ENCODE measurements around the gene FALEC.

Gene FALEC

GRCh38 chr1:150548324-150548631, 32.7 kb downstream of the FALEC start:
- no peak for DNase-seq

GRCh38 chr1:150548632-150549495, 33.3 kb downstream of the FALEC start, which contains the start of gene ADAMTSL4:
ADAMTSL4 (plus strand) TSS chr1:150549408; CDS start chr1:150552289, 2,881 bp downstream.
- DNase-seq = peak in 1 of 2 donors; percentile 45

- no peak for DNase-seq
Measured at GRCh38 chr1:150549496-150550221, 34.1 kb downstream of the FALEC start.

GRCh38 chr1:150550222-150551050, 34.9 kb downstream of the FALEC start:
- no peak for DNase-seq

GRCh38 chr1:150551051-150551783, 35.7 kb downstream of the FALEC start:
- no peak for DNase-seq

- no peak for DNase-seq
Measured at GRCh38 chr1:150551784-150552127, 36.2 kb downstream of the FALEC start.

- DNase-seq = peak in 1 of 2 donors; percentile 74
Measured at GRCh38 chr1:150552128-150552910, 36.8 kb downstream of the FALEC start.

GRCh38 chr1:150552911-150553289, 37.3 kb downstream of the FALEC start:
- DNase-seq = no peak

GRCh38 chr1:150553392-150554085, 38.0 kb downstream of the FALEC start:
- no peak for DNase-seq

GRCh38 chr1:150554086-150554452, 38.5 kb downstream of the FALEC start:
- no peak for DNase-seq

- DNase-seq = no peak
Measured at GRCh38 chr1:150555198-150555970, 39.8 kb downstream of the FALEC start.

- DNase-seq = no peak
Measured at GRCh38 chr1:150555971-150556865, 40.7 kb downstream of the FALEC start.

- no peak for DNase-seq
Measured at GRCh38 chr1:150557065-150557600, 41.6 kb downstream of the FALEC start.

- no peak for DNase-seq
Measured at GRCh38 chr1:150557813-150558212, 42.3 kb downstream of the FALEC start.

GRCh38 chr1:150558303-150558704, 42.8 kb downstream of the FALEC start:
- DNase-seq = no peak

- no peak for DNase-seq
Measured at GRCh38 chr1:150558761-150559655, 43.5 kb downstream of the FALEC start.

- DNase-seq = no peak
Measured at GRCh38 chr1:150559656-150560010, 44.1 kb downstream of the FALEC start.

- DNase-seq = peak; percentile 75 to 78
Measured at GRCh38 chr1:150560011-150560438, 44.5 kb downstream of the FALEC start.

All from CD4-positive, alpha-beta T cell treated with Interleukin-1 beta for 1 hour (primary cell).